ENCODE data around the gene ARIH2. TPM values are rescaled to one million over a fixed set of nuclear protein-coding genes. Genes with fewer than 3 reads are reported as not detected.

Gene ARIH2
- total and polyA plus RNA-seq, 9 of the 15 experiments (the other 6 are each of a cell fraction or from before 2014, with no cell fraction given), result 27.0 to 120 (median 108) TPM

- peaks cover 15 to 62% of the 10 kb centered on the region in 2 experiments; a peak in 4 of 5 replicates for H3K4me1 ChIP-seq (replicated peaks in 1 of 2; ENCODE audit: control insufficient read depth in 2 of 2, insufficient read depth in 2 of 2, low read length in 2 of 2)
- ATAC-seq (no peak), DNase-seq (ENCODE audit: extremely low read depth in 1 of 4, low spot score in 3 of 4) (peak in 1 of 4 experiments; percentile 11), FAIRE-seq (no peak)
- H2AFZ ChIP-seq (ENCODE audit: low read depth, low read length), result no peak overlapping the region
- no TSS peak for BruUV-seq (replicated peaks)
- H3K4me2 ChIP-seq (ENCODE audit: insufficient read depth, low read length), result peak overlapping the region; percentile 91
- H3K27ac ChIP-seq (ENCODE audit: extremely low read depth, low read depth, low read length), result peak overlapping the region; percentile 99
- CTCF ChIA-PET (ENCODE audit: low intra/inter-chr PET ratio), result no interaction called here
- in situ Hi-C loops (cut with MboI), result no loop called here
- H3K79me2 ChIP-seq (ENCODE audit: control insufficient read depth, insufficient read depth, low read length), result peaks cover 88% of the 10 kb centered on the region
- peaks cover 9% of the 10 kb centered on the region for H3K9me1 ChIP-seq (ENCODE audit: control insufficient read depth, insufficient read depth, low read length)
- POLR2A ChIA-PET, result interaction anchor here (0.6 to 8.4 kb wide), 9 partner anchors 10 to 577 kb away, joined by 3 to 104 read pairs (median 4); partner anchors contain the start of genes QRICH1 and WDR6
- H4K20me1 ChIP-seq (replicated peaks; ENCODE audit: control insufficient read depth, insufficient read depth, low read length), result peaks cover 13% of the 10 kb centered on the region
- intact Hi-C loops (cut with micrococcal nuclease), result loop anchor here (10.0 kb wide), 1 partner anchor 142 kb away; the partner anchor contains the start of gene CCDC71
- peak overlapping the region; percentile 92 to 98 for H3K9ac ChIP-seq (ENCODE audit: insufficient read depth in 1 of 2, low read depth in 2 of 2, low read length in 2 of 2)
- 14% methylated on average over 12 of the region's 12 CpGs for WGBS (ENCODE audit: insufficient coverage, low coverage, missing lambda C conversion rate)
- peaks cover 54% of the 10 kb centered on the region for H3K36me3 ChIP-seq (ENCODE audit: control insufficient read depth, insufficient read depth, low read length)
- H3K9me3 ChIP-seq (replicated peaks; ENCODE audit: control insufficient read depth, insufficient read depth, low read depth, low read length), result no peaks in the 10 kb centered on the region
- TF ChIP-seq CBX8 (IDR thresholded peaks at IDR 0.05; ENCODE audit: borderline replicate concordance, extremely low read depth, low read depth, low read length, poor library complexity, severe bottlenecking) (no peak), THAP12 (CRISPR knock-in tag; IDR thresholded peaks at IDR 0.05) (0 out of 2 replicates have a peak, but pooled peaks have one; percentile 27), POLR2A (conservative IDR thresholded peaks at IDR 0.05) (0 out of 2 replicates have a peak, but pooled peaks have one; percentile 10), SP1 (CRISPR knock-in tag; IDR thresholded peaks at IDR 0.05) (0 out of 2 replicates have a peak, but pooled peaks have one; percentile 34), RBM39 (optimal IDR thresholded peaks at IDR 0.05; ENCODE audit: low read depth, low read length) (peak; percentile 10), HDAC2 (IDR thresholded peaks at IDR 0.05) (no peak), SIN3A (IDR thresholded peaks at IDR 0.05; ENCODE audit: borderline replicate concordance in 2 of 2, control insufficient read depth in 1 of 2, low read depth in 2 of 2, low read length in 2 of 2) (peak in 1 of 2 experiments; percentile 21; a peak in 1 of 4 replicates)
- H3K4me3 ChIP-seq, result peak overlapping the region; percentile 74
- H3K27me3 ChIP-seq (ENCODE audit: control insufficient read depth in 2 of 2, insufficient read depth in 2 of 2, low read length in 2 of 2), result no peaks in the 10 kb centered on the region
These were observed 104.1 kb downstream of the ARIH2 start for GRCh38 chr3:49022688-49023171.
